Esophagus muscularis mucosa (tissue), 3 donors: ENCODE measurements around the gene FBXO7.
A peak's percentile ranks its signal among the peaks of the same experiment; 100 is the strongest.

Experiments used
- CTCF ChIP-seq, 3 experiments: fragments of 200-600 bp in 2 of 3; fragments of 450-650 bp in 1 of 3; sonication (generic) in 2 of 3; IDR thresholded peaks; one replicate each; pipeline ENCODE4 v1.5.1; 2017 to 2019; ENCODE audit warnings: antibody characterized with exemption in 3 of 3, mild to moderate bottlenecking in 2 of 3, moderate library complexity in 1 of 3
- POLR2A ChIP-seq: fragments of 450-650 bp; IDR thresholded peaks from one replicate; pipeline ENCODE4 v1.6.1; 2017; ENCODE audit warnings: antibody characterized with exemption, moderate library complexity, mild to moderate bottlenecking, low read depth

GRCh38 chr22:32474635-32475467 is at the start of gene FBXO7:
- TF ChIP-seq CTCF (IDR thresholded peaks at IDR 0.05), result peak; percentile 34 to 56 (median 49)
- peak; percentile 29 for TF ChIP-seq POLR2A
